HCT116 (cell line): ENCODE results near the gene SP3. TPM values are rescaled to one million over a fixed set of nuclear protein-coding genes. Genes with fewer than 3 reads are reported as not detected.

ENCODE experiments used
- ATAC-seq: fragments of 200-7000 bp; cut with Tn5 transposase; 2 replicates; pipeline ENCODE4 v1.9.1; 2020; ENCODE audit warnings: mild to moderate bottlenecking, moderate library complexity
- BruUV-seq: library from RNA; stranded (reverse); fragments of 400-500 nt; replicated peaks from 2 replicates; lab custom pipeline; 2021; lab: Mats Ljungman, UMichigan
- CTCF ChIA-PET: fragments of 300-600 bp; sonication (Branson Sonifier 250); formaldehyde crosslinking; loops from one replicate; lab custom pipeline; 2021; ENCODE audit warnings: antibody characterized with exemption; lab: Charles Lee
- POLR2A ChIA-PET: fragments of 300-600, 350-600 bp; sonication (Branson Sonifier 250); formaldehyde crosslinking; loops from one replicate; lab custom pipeline; 2021; ENCODE audit warnings: antibody characterized with exemption; lab: Charles Lee
- RAD21 ChIA-PET, 2 experiments: fragments of 300-600 bp; sonication (Branson Sonifier 250); formaldehyde crosslinking; loops; one replicate each; lab custom pipeline; 2023; ENCODE audit warnings: low total read pairs in 2 of 2; ENCODE audit not compliant: uncharacterized antibody in 2 of 2, unreplicated experiment in 2 of 2, low non-redundant PET in 1 of 2; lab: Charles Lee
- DNase-seq: peaks from one replicate; pipeline ENCODE4 v3.0.0-alpha.2; 2010; ENCODE audit warnings: low read depth, low spot score
- H2AFZ ChIP-seq: fragments of 200-600 bp; shearing (Covaris generic), sonication (generic); 2 replicates; pipeline ENCODE4 v1.6.1; 2017; ENCODE audit warnings: low read depth, mixed run types, mixed read lengths, antibody characterized with exemption, low read length; ENCODE audit not compliant: poor library complexity, severe bottlenecking
- H3K27ac ChIP-seq: 2 replicates; pipeline ENCODE4 v1.5.1; 2012; ENCODE audit warnings: low read depth, low read length
- H3K27me3 ChIP-seq: fragments of 200-600 bp; sonication (generic); 2 replicates; pipeline ENCODE4 v1.6.1; 2016; ENCODE audit warnings: mixed run types, low read length, mixed read lengths; ENCODE audit not compliant: insufficient read depth
- H3K36me3 ChIP-seq, 2 experiments: fragments of 200-500 bp in 1 of 2; fragments of 200-600 bp in 1 of 2; sonication (Bioruptor generic) in 1 of 2; sonication (generic) in 1 of 2; 2 replicates each; pipeline versions ENCODE4 v1.5.1 to v1.6.1; 2014 to 2016; ENCODE audit warnings: low read length in 2 of 2, inconsistent platforms in 1 of 2, mixed read lengths in 1 of 2, mixed run types in 1 of 2; ENCODE audit not compliant: insufficient read depth in 2 of 2, control insufficient read depth in 1 of 2
- H3K4me1 ChIP-seq, 2 experiments: fragments of 200-600 bp in 1 of 2; sonication (generic) in 1 of 2; 2 replicates each; pipeline versions ENCODE4 v1.5.1 to v1.6.1; 2012 to 2017; ENCODE audit warnings: low read length in 2 of 2, inconsistent platforms in 1 of 2, mild to moderate bottlenecking in 1 of 2, mixed read lengths in 1 of 2, mixed run types in 1 of 2, moderate library complexity in 1 of 2; ENCODE audit not compliant: insufficient read depth in 2 of 2, control insufficient read depth in 1 of 2
- H3K4me2 ChIP-seq: fragments of 200-600 bp; sonication (generic); 2 replicates; pipeline ENCODE4 v1.6.1; 2017; ENCODE audit warnings: mixed run types, low read length, mixed read lengths
- H3K4me3 ChIP-seq, 2 experiments: fragments of 200-600 bp in 1 of 2; sonication (generic) in 1 of 2; replicated peaks in 1 of 2; 2 replicates each; pipeline ENCODE4 v1.5.1; 2011 to 2016; ENCODE audit warnings: low read length in 2 of 2, control low read depth in 1 of 2, low read depth in 1 of 2, mild to moderate bottlenecking in 1 of 2, mixed read lengths in 1 of 2, mixed run types in 1 of 2
- H3K79me2 ChIP-seq: fragments of 200-600 bp; sonication (generic); 2 replicates; pipeline ENCODE4 v1.6.1; 2017; ENCODE audit warnings: mild to moderate bottlenecking, mixed run types, low read length, moderate library complexity, mixed read lengths; ENCODE audit not compliant: insufficient read depth
- H3K9ac ChIP-seq: fragments of 200-600 bp; sonication (generic); 2 replicates; pipeline ENCODE4 v1.6.1; 2016; ENCODE audit warnings: low read length, mixed read lengths
- H3K9me2 ChIP-seq: fragments of 200-600 bp; sonication (generic), shearing (Covaris generic); 2 replicates; pipeline ENCODE4 v1.6.1; 2017; ENCODE audit warnings: mixed run types, mild to moderate bottlenecking, moderate library complexity; ENCODE audit not compliant: insufficient read depth
- H3K9me3 ChIP-seq, 2 experiments: fragments of 200-500 bp in 1 of 2; fragments of 200-600 bp in 1 of 2; sonication (Bioruptor generic) in 1 of 2; sonication (generic) in 1 of 2; 2 replicates each; pipeline ENCODE4 v1.6.1; 2014 to 2017; ENCODE audit warnings: low read length in 2 of 2, mixed read lengths in 2 of 2, inconsistent platforms in 1 of 2, low read depth in 1 of 2, mild to moderate bottlenecking in 1 of 2, mixed run types in 1 of 2, moderate library complexity in 1 of 2; ENCODE audit not compliant: control insufficient read depth in 1 of 2, insufficient read depth in 1 of 2
- H4K20me1 ChIP-seq: fragments of 200-600 bp; sonication (generic), shearing (Covaris generic); 2 replicates; pipeline ENCODE4 v1.6.1; 2017; ENCODE audit warnings: mixed run types, mild to moderate bottlenecking, moderate library complexity; ENCODE audit not compliant: insufficient read depth
- ATF3 ChIP-seq: IDR thresholded peaks from 2 replicates; pipeline ENCODE4 v1.6.1; 2012
- CBX3 ChIP-seq: IDR thresholded peaks from 2 replicates; pipeline ENCODE4 v1.6.1; 2012; ENCODE audit warnings: low read depth
- CEBPB ChIP-seq: IDR thresholded peaks from 2 replicates; pipeline ENCODE4 v1.6.1; 2012; ENCODE audit warnings: low read depth
- EGR1 ChIP-seq: IDR thresholded peaks from 2 replicates; pipeline ENCODE4 v1.6.1; 2012; ENCODE audit warnings: low read depth
- ELF1 ChIP-seq: IDR thresholded peaks from 2 replicates; pipeline ENCODE4 v1.6.1; 2012; ENCODE audit warnings: low read depth, borderline replicate concordance
- EZH2 ChIP-seq: fragments of 200-600 bp; sonication (generic); IDR thresholded peaks from 2 replicates; pipeline ENCODE4 v1.6.1; 2017; ENCODE audit warnings: antibody characterized with exemption, mixed run types
- EZH2phosphoT487 ChIP-seq: fragments of 200-600 bp; IDR thresholded peaks from 2 replicates; pipeline ENCODE4 v1.6.1; 2018; ENCODE audit warnings: antibody characterized with exemption, borderline replicate concordance
- FOSL1 ChIP-seq: IDR thresholded peaks from 2 replicates; pipeline ENCODE4 v1.6.1; 2012; ENCODE audit warnings: low read depth
- JUND ChIP-seq: IDR thresholded peaks from 2 replicates; pipeline ENCODE4 v1.6.1; 2012
- MAX ChIP-seq: IDR thresholded peaks from 2 replicates; pipeline ENCODE4 v1.6.1; 2012
- POLR2A ChIP-seq: IDR thresholded peaks from 2 replicates; pipeline ENCODE4 v1.7.0; 2011; ENCODE audit warnings: borderline replicate concordance; ENCODE audit not compliant: insufficient read depth, insufficient read length; ENCODE audit errors: extremely low read depth
- POLR2AphosphoS5 ChIP-seq: IDR thresholded peaks from 2 replicates; pipeline ENCODE4 v1.6.1; 2011; ENCODE audit warnings: mild to moderate bottlenecking, low read depth, low read length, moderate library complexity
- RAD21 ChIP-seq: IDR thresholded peaks from 2 replicates; pipeline ENCODE4 v1.6.1; 2012; ENCODE audit warnings: low read depth, mild to moderate bottlenecking
- TCF7L2 ChIP-seq: IDR thresholded peaks from 2 replicates; pipeline ENCODE4 v1.7.0; 2011; ENCODE audit warnings: borderline replicate concordance, inconsistent platforms; ENCODE audit not compliant: insufficient read depth, insufficient read length; ENCODE audit errors: extremely low read depth
- YY1 ChIP-seq: IDR thresholded peaks from 2 replicates; pipeline ENCODE4 v1.6.1; 2011; ENCODE audit warnings: low read length, low read depth, moderate library complexity, mild to moderate bottlenecking; ENCODE audit not compliant: insufficient replicate concordance; ENCODE audit errors: extremely low read depth
- ZBTB33 ChIP-seq: IDR thresholded peaks from 2 replicates; pipeline ENCODE4 v1.6.1; 2011; ENCODE audit warnings: mild to moderate bottlenecking, low read length, moderate library complexity; ENCODE audit not compliant: insufficient replicate concordance; ENCODE audit errors: extremely low read depth
- ZNF274 ChIP-seq: fragments of 200-500 bp; sonication (Bioruptor generic); IDR thresholded peaks from 2 replicates; pipeline ENCODE4 v1.6.1; 2014; ENCODE audit warnings: mild to moderate bottlenecking, low read depth, low read length, inconsistent platforms
- intact Hi-C: fragments of 100-400 bp; cut with micrococcal nuclease; formaldehyde crosslinking; loops from 2 replicates; pipeline ENCODE4 v1.10.0; 2022
- total RNA-seq: library from RNA; stranded (reverse); gene quantifications from one replicate; pipeline ENCODE4 v1.2.1, GENCODE V29; 2021; ENCODE audit not compliant: unreplicated experiment

The SP3 gene
- total RNA-seq, 1 experiment from 2014 or later: 98.0 TPM

- TF ChIP-seq POLR2AphosphoS5: no peak
- TF ChIP-seq ATF3: no peak
- TF ChIP-seq ZBTB33: no peak
- no peak for TF ChIP-seq CBX3
- TF ChIP-seq FOSL1: no peak
- TF ChIP-seq TCF7L2: no peak
- TF ChIP-seq EZH2: no peak
- TF ChIP-seq JUND: no peak
- no peak for TF ChIP-seq ZNF274
- no peak for TF ChIP-seq EGR1
- no peak for TF ChIP-seq RAD21
- TF ChIP-seq ELF1: no peak
These were observed 84.6 kb downstream of the SP3 start (continued) for GRCh38 chr2:173880561-173880960.

- BruUV-seq: no TSS peak
- Histone ChIP-seq H3K4me1 (peaks cover 6 to 10% of the 10 kb centered on the region in 2 experiments; a peak in 2 of 4 replicates), H3K4me3 (no peak overlapping the region), H3K27me3 (no peaks in the 10 kb centered on the region), H2AFZ (no peak overlapping the region), H3K79me2 (no peaks in the 10 kb centered on the region), H3K9me3 (no peaks in the 10 kb centered on the region), H4K20me1 (no peaks in the 10 kb centered on the region), H3K4me2 (no peak overlapping the region), H3K9ac (no peak overlapping the region), H3K36me3 (no peaks in the 10 kb centered on the region), H3K9me2 (no peaks in the 10 kb centered on the region), H3K27ac (no peak overlapping the region)
- no peak for ATAC-seq
- POLR2A ChIA-PET: no interaction called here
- CTCF ChIA-PET: interaction anchor here (0.6 kb wide), 1 partner anchor 10 kb away, joined by 3 read pairs; no protein-coding TSS in a partner anchor
- intact Hi-C loops: no loop called here
- RAD21 ChIA-PET: no interaction called here
- no peak for DNase-seq
- TF ChIP-seq EZH2phosphoT487: no peak
- TF ChIP-seq POLR2A: no peak
- TF ChIP-seq ELF1: no peak
- TF ChIP-seq MAX: no peak
- TF ChIP-seq EGR1: no peak
- TF ChIP-seq TCF7L2: no peak
- TF ChIP-seq YY1: no peak
- TF ChIP-seq CBX3: no peak
- TF ChIP-seq ATF3: no peak
- no peak for TF ChIP-seq FOSL1
- no peak for TF ChIP-seq CEBPB
- no peak for TF ChIP-seq JUND
- TF ChIP-seq EZH2: no peak
- no peak for TF ChIP-seq ZBTB33
- no peak for TF ChIP-seq RAD21
These were observed 88.2 kb downstream of the SP3 start for GRCh38 chr2:173876833-173877413.
